ENCODE data around the gene MSRB3. TPM values are rescaled to one million over a fixed set of nuclear protein-coding genes. Genes with fewer than 3 reads are reported as not detected.

MSRB3 gene
- total and polyA plus RNA-seq, 8 donors: 10.7 to 142 (median 27.8) TPM

GRCh38 chr12:65372574-65372973 lies 94.1 kb downstream of the MSRB3 start:
- no peak for TF ChIP-seq CTCF (IDR thresholded peaks at IDR 0.05)
- TF ChIP-seq POLR2A (IDR thresholded peaks at IDR 0.05): no peak
- no peak for TF ChIP-seq EP300 (IDR thresholded peaks at IDR 0.05)
- TF ChIP-seq POLR2AphosphoS5 (IDR thresholded peaks at IDR 0.05): no peak
- Histone ChIP-seq H3K4me1 (no peaks in the 10 kb centered on the region), H3K9me3 (no peaks in the 10 kb centered on the region), H3K27ac (no peak overlapping the region), H3K27me3 (no peaks in the 10 kb centered on the region), H3K4me3 (no peak overlapping the region), H3K36me3 (no peaks in the 10 kb centered on the region)
- intact Hi-C loops (cut with DNase I; ENCODE audit: low total_unique reads): no loop called here
- DNase-seq: peak in 1 of 2 donors; percentile 4

DNA sequence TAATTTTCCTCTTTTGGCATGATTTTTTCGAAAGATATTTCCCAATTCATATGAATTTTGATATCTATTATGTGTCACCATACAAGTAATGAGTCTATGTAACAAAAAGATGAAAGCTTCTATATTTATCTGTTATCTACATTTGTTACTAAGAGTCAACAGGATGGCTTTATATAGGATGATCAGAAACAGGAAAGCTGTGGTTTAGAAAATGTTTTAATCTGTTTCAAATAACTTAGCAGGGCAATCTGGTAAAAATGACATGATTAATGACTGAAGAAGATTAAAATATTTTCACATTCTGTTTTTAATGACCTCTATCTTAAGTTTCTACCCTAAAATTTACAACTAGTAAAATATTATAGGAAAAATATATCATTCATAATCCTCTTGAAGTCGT lies 105.8 kb downstream of the MSRB3 start:
- no peak for DNase-seq
- Histone ChIP-seq H3K36me3 (no peaks in the 10 kb centered on the region), H3K9me3 (no peaks in the 10 kb centered on the region), H3K27ac (no peak overlapping the region), H3K4me1 (peaks cover 0 to 5% (median 0%) of the 10 kb centered on the region in 4 donors), H3K27me3 (no peaks in the 10 kb centered on the region), H3K4me3 (no peak overlapping the region)
- TF ChIP-seq EP300 (IDR thresholded peaks at IDR 0.05) (no peak), POLR2A (IDR thresholded peaks at IDR 0.05) (no peak), POLR2AphosphoS5 (IDR thresholded peaks at IDR 0.05) (no peak), CTCF (IDR thresholded peaks at IDR 0.05) (no peak)
- intact Hi-C loops (cut with DNase I; ENCODE audit: low total_unique reads): no loop called here
- WGBS, 5 donors: 61 to 71% (median 65%) methylated on average over 2 of the region's 2 CpGs

DNA sequence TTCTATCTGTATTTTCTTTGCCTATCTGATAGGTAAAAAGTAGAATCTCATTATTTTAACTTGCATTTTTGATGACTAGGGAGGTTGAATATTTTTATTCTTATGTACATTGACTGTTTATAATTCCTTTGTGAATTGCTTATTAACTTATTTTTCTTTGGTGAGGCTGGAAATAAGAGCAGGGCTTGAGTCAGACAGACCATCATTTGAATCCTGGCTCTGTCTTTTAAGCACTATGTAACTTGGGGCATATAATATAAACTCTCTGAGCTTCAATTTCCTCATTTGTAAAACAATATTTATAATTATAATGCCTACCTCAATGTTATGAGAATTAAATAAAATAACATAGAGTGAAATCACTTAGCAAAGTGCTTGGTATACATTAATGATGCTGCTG lies 108.9 kb downstream of the MSRB3 start:
- DNase-seq: no peak
- intact Hi-C loops (cut with DNase I; ENCODE audit: low total_unique reads): no loop called here
- H3K27me3 ChIP-seq: no peaks in the 10 kb centered on the region
- H3K4me3 ChIP-seq: no peak overlapping the region
- peaks cover 0 to 10% (median 0%) of the 10 kb centered on the region in 4 donors for H3K4me1 ChIP-seq
- H3K36me3 ChIP-seq: no peaks in the 10 kb centered on the region
- no peak for TF ChIP-seq POLR2A (IDR thresholded peaks at IDR 0.05)
- TF ChIP-seq EP300 (IDR thresholded peaks at IDR 0.05): no peak
- TF ChIP-seq POLR2AphosphoS5 (IDR thresholded peaks at IDR 0.05): no peak
- no peak for TF ChIP-seq CTCF (IDR thresholded peaks at IDR 0.05)
- no peak overlapping the region for H3K27ac ChIP-seq
- no peaks in the 10 kb centered on the region for H3K9me3 ChIP-seq

GRCh38 chr12:65389436-65389835 lies 111.0 kb downstream of the MSRB3 start:
- Histone ChIP-seq H3K9me3 (peaks cover 0 to 2% (median 0%) of the 10 kb centered on the region in 4 donors), H3K27ac (no peak overlapping the region), H3K4me3 (no peak overlapping the region), H3K4me1 (peaks cover 0 to 10% (median 0%) of the 10 kb centered on the region in 4 donors), H3K36me3 (no peaks in the 10 kb centered on the region), H3K27me3 (no peaks in the 10 kb centered on the region)
- intact Hi-C loops (cut with DNase I; ENCODE audit: low total_unique reads): no loop called here
- DNase-seq: no peak
- WGBS, 5 donors: 73 to 83% (median 82%) methylated on average over 4 of the region's 4 CpGs
- no peak for TF ChIP-seq POLR2AphosphoS5 (IDR thresholded peaks at IDR 0.05)
- TF ChIP-seq EP300 (IDR thresholded peaks at IDR 0.05): no peak
- TF ChIP-seq CTCF (IDR thresholded peaks at IDR 0.05): no peak
- no peak for TF ChIP-seq POLR2A (IDR thresholded peaks at IDR 0.05)
